Measurements from ENCODE around the gene BTBD7. TPM values are rescaled to one million over a fixed set of nuclear protein-coding genes. Genes with fewer than 3 reads are reported as not detected.

The BTBD7 gene
- total RNA-seq, 1 donor from 2014 or later = 20.3 TPM

GRCh38 chr14:93201155-93201704 lies 131.6 kb downstream of the BTBD7 start:
- intact Hi-C loops (cut with micrococcal nuclease) = loop anchor here (10.0 kb wide), 3 partner anchors 824 to 1954 kb away; partner anchors contain the start of genes DICER1 and OTUB2

- intact Hi-C loops (cut with micrococcal nuclease) = loop anchor here (10.0 kb wide), 3 partner anchors 824 to 1954 kb away; partner anchors contain the start of genes DICER1 and OTUB2
Measured at GRCh38 chr14:93200553-93200952, 132.3 kb downstream of the BTBD7 start.

GRCh38 chr14:93199031-93199430 lies 133.8 kb downstream of the BTBD7 start:
- intact Hi-C loops (cut with micrococcal nuclease) = no loop called here

GRCh38 chr14:93195316-93195999 lies 137.4 kb downstream of the BTBD7 start:
- intact Hi-C loops (cut with micrococcal nuclease) = no loop called here

Other genes starting within 250 kb of the BTBD7 start
- 68.4 and 74.0 TPM in 2 replicates for gene ITPK1, start 217.1 kb downstream of the BTBD7 start, total RNA-seq
- gene MOAP1, start 148.1 kb downstream of the BTBD7 start, total RNA-seq = 22.9 and 24.0 TPM in 2 replicates
- gene LYSET, start 147.7 kb downstream of the BTBD7 start, total RNA-seq = 9.6 and 11.6 TPM in 2 replicates
- gene GON7, start 126.0 kb downstream of the BTBD7 start, total RNA-seq = 14.2 and 14.4 TPM in 2 replicates
- 32.7 and 37.6 TPM in 2 replicates for gene UBR7, start 125.8 kb downstream of the BTBD7 start, total RNA-seq
- not detected in 2 replicates for gene COX8C, start 14.1 kb upstream of the BTBD7 start, total RNA-seq
- gene UNC79, start 97.9 kb upstream of the BTBD7 start, total RNA-seq = not detected in 2 replicates